Measurements from ENCODE around the gene PDE6B. TPM values are rescaled to one million over a fixed set of nuclear protein-coding genes. Genes with fewer than 3 reads are reported as not detected.

PDE6B gene
- total RNA-seq (2022; extraction: Qiagen RNA extraction): 0.04 TPM in 1 of 5 replicates, not detected in the others

DNA sequence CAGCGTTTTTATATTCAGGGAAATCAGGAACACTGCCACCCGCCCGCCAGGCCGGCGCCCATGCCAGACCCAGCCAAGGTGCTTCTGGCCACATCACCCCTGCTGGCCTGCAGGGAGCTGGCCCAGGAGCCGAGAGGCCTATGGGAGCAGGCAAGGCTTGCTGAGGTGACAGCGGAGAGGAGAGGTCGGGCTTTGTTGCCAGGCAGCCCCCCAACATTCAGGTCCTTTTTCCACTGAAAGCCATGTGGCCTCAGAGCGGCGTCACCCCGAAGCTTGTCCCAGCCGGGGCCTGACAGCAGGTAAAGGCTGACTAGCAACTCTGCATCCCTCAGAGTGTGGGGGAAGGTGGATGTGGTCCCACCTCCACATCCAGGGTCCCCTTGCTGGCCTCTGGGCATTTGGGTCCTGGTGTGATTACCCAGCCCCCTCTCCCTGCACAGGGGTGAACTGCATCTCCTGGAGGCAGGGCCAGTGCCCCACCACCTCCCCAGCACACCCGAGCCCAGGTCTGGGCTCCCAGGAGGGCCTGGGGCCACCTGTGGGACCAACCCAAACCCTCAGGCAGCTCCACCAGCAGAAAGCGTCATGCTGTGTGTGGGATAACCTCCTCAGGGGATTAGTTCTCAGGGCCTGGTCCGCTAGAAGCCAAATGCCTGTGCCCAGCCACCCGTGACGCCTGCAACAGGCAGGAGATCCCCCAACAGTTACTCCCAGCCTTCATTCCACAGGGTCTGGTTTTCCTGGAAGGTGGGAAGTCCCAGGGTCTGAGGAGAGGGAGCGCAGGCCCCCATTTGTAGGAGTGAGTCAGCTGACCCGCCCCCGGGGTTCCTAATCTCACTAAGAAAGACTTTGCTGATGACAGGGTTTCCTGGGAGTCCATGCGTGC lies at the start of gene PDE6B:
Gene PDE6B (plus strand): TSS at position 869 of the 886 bp plus-strand sequence. CDS start 54 bp downstream, outside the sequence.

DNA sequence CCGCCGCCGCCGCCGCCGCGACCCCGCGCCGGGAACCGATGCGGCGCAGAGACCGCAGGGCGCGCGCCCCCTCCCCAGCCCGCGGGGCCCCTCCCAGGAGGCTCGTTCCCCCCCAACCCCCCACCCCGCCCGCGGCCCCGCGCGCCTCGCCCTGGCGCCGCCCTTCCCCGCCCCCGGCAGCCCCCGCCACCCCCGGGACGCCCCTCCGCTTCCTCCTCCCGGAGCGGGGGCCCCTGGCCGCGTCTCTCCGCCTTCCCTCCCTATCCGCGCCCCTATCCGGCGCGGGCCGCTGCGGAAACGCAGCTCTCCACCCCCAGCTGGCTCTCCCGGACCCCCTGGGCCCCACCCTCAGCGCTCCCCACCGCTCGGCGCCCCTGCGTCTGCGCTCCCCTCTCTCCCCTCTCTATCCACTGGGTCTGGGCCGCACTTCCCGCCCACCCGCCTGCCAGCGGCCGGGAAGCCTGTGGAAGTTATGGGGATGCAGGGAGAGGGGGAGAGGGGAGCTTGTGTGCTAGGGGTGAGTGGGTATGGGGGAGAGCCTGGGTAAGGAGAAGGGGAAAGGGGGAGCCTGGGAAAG lies 49.0 kb upstream of the PDE6B start, which contains the start of gene TMEM271:
Gene TMEM271 (minus strand): TSS at position 51 of the 577 bp plus-strand sequence. CDS start 233 bp downstream, outside the sequence.

DNA sequence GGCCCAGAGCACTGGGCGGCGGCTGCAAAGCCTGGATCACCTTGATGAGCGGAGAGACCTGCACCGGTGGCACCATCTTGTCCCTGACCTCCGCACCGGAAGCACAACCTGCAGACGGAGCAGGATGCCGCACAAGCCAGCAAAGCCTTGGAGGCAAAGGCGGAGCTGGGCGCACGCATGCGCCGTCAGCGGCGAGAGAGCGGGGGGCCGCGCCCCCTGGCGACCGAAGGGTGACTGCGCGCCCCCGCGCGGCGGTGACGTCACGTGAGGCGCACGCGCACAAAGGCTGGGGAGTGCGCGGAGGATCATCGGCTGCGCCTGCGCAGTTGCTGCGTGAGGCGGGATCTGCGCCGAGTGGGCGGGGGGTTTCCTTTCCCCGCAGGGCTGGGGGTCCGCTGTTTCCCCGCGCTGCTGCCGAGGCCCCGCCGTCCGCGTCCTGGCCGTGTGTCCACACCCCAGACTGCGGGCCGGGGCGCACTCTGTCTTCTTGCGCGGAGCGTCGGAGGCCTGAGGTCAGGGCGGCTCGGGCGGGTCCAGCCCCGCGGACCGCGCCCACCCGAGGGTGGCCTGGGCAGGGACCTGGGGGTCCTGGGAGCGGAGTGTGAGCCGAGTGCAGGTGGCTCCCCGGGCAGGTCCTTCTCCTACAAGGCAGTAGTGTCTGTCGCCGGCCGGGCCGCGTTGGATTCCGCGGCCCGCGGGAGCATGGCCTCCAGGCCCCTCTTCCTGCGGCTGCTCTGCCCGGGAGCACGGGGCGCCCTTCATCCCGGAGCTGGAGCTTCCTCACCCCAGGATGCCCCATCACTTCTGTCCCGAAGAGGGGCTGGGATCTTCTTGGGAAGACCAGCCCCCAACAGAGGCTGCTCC lies 49.0 kb downstream of the PDE6B start, which contains the start of the genes ATP5ME and MYL5:
Gene ATP5ME (minus strand): TSS at position 105 of the 864 bp plus-strand sequence. CDS start 29 bp downstream, at position 76.
Gene MYL5 (plus strand): TSS at position 371 of the 864 bp plus-strand sequence. CDS start 3,485 bp downstream, outside the sequence.

GRCh38 chr4:688854-689681 lies 63.7 kb downstream of the PDE6B start, which contains the start of gene SLC49A3:
Gene SLC49A3, minus strand, starts transcription at chr4:689151. Its CDS starts 24 bp downstream, at chr4:689127.

DNA sequence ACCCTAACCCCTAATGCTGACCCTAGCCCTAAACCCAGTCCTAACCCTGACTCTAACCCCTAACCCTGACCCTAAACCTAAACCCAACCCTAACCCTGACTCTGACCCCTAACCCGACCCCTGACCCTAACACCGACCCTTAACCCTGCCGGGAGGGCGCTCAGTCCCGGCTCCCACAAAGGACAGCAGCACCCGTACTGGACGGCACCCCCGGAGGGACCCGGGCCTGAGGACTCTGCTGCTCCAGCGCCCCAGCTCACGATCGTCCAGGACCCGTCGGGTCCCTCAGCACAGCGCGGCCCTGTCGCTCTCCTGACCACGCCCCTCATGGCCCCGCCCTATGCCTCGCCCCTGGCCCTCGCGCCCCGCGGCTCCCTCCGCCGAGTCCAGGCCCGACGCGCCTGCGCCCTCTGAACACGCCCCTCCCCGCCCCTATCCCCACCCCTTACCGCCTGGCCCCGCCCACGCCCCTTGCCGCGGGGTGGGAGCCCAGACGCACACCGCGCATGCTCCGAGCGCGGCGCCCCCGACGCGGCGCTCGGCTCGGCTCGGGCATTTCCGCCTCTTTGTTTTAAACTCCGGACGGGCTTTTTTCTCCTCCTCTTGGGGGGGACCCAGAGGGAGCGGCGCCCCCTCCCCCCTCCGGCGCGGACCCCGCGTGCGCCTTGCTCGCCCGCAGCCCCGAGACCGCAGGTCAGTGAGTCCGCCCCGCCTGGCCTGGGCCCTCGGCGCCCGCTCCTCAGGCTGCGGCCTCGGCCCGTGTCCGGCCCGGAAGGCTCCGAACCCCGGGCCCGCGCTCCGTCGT lies 80.1 kb downstream of the PDE6B start, which contains the start of gene PCGF3:
Gene PCGF3 (plus strand): TSS at position 555 of the 805 bp plus-strand sequence. CDS start 27,849 bp downstream, outside the sequence.

Other genes starting within 250 kb of the PDE6B start
- gene ZNF721, start 126.4 kb upstream of the PDE6B start, total RNA-seq (2022; extraction: Qiagen RNA extraction): 12.7 to 20.2 TPM (median 13.9 TPM) in 5 replicates
- gene PIGG, start 126.4 kb upstream of the PDE6B start, total RNA-seq (2022; extraction: Qiagen RNA extraction): 19.6 to 28.1 TPM (median 26.5 TPM) in 5 replicates
- gene TMEM271, start 49.3 kb upstream of the PDE6B start, total RNA-seq (2022; extraction: Qiagen RNA extraction): not detected in 5 replicates
- gene ATP5ME, start 48.7 kb downstream of the PDE6B start, total RNA-seq (2022; extraction: Qiagen RNA extraction): 347 to 455 TPM (median 395 TPM) in 5 replicates
- 8.0 to 14.8 TPM (median 12.6 TPM) in 5 replicates for gene MYL5, start 49.0 kb downstream of the PDE6B start, total RNA-seq (2022; extraction: Qiagen RNA extraction)
- 0.09 to 0.28 TPM (median 0.16 TPM) in 5 replicates for gene SLC49A3, start 63.6 kb downstream of the PDE6B start, total RNA-seq (2022; extraction: Qiagen RNA extraction)
- gene PCGF3, start 80.3 kb downstream of the PDE6B start, total RNA-seq (2022; extraction: Qiagen RNA extraction): 15.4 to 22.5 TPM (median 19.0 TPM) in 5 replicates
- gene CPLX1, start 200.6 kb downstream of the PDE6B start, total RNA-seq (2022; extraction: Qiagen RNA extraction): 0.38 to 0.86 TPM (median 0.60 TPM) in 5 replicates